ENCODE measurements around the gene MINDY3.

MINDY3 gene

DNA sequence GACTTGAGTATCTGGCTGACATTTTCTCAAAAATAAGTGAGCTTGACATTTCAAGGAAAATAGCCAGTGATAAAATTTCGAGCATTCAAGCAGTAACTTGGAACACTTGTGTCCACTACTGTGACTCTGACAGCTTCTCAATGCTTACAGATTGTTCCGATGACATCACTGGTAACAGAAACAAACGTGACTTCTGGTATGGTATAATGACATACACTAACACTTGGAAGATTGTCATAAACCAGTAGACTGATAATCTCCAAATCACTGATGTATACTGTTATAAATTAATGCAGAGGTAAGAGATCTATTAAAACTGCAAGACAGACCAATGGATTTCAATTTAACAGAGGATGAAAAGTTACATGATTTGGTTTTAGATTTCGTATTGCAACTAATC lies 6.5 kb downstream of the MINDY3 start:
- TF ChIP-seq, protein P1, sequence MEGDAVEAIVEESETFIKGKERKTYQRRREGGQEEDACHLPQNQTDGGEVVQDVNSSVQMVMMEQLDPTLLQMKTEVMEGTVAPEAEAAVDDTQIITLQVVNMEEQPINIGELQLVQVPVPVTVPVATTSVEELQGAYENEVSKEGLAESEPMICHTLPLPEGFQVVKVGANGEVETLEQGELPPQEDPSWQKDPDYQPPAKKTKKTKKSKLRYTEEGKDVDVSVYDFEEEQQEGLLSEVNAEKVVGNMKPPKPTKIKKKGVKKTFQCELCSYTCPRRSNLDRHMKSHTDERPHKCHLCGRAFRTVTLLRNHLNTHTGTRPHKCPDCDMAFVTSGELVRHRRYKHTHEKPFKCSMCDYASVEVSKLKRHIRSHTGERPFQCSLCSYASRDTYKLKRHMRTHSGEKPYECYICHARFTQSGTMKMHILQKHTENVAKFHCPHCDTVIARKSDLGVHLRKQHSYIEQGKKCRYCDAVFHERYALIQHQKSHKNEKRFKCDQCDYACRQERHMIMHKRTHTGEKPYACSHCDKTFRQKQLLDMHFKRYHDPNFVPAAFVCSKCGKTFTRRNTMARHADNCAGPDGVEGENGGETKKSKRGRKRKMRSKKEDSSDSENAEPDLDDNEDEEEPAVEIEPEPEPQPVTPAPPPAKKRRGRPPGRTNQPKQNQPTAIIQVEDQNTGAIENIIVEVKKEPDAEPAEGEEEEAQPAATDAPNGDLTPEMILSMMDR (IDR thresholded peaks at IDR 0.05) = no peak

DNA sequence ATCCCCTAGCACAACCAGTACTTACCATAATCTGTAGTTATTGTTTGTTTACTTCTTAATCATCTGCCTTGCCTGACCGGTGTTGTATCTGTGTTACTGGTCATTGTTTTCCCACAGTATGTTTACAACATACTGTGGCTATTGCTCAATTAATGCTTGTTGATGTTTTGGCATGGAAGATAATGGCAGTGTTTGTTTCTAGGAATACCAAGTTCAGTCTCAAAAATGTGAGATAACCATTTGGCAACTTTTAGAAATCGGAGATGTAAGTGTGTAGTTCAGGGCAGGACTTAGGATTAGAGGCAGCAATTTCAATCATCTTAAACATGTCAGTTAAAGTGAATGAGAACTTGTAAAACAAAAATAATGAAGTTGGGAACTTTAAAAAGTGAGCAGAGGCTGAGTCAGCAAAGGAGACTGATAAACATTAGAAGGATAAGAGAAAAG lies 8.2 kb downstream of the MINDY3 start:
- TF ChIP-seq, protein P1 (IDR thresholded peaks at IDR 0.05) = no peak

DNA sequence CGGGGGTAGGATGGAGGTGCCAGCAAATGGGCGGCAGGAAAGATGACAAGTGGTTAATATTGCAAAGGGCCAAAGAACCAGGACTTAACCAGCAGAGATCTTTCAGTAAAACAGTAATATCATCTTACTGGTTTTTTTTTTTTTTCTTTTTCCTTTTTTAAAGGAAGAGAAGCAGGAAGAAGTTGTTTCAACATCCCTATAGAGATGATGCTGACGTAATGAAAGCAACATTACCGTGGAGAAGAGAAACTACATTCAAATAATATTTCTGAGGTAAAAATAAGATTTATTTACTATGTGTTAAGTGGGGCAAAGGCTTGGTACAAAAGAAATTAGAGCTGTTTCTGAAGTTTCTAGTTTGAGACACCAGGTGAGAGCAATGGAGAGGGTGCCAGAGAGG lies 11.0 kb downstream of the MINDY3 start:
- TF ChIP-seq, protein P1 (IDR thresholded peaks at IDR 0.05) = no peak

DNA sequence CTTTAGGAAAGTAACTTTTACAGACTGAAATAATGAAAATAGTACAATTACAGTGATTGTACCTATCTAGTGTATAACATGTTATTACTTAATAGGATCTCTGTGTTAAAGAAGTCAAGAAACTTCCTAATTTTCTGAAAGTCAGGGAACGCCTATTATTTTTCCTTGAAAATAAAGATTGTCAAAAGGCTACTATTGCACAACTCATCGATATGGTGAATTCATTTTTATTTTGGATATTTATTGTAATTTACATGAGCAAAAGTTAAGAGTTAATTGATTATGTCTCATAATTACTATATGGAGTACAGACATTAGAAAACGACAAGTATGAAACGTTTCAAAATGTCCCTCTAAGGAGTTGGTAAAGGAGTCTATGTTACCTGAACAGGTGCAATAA lies 12.8 kb downstream of the MINDY3 start:
- TF ChIP-seq, protein P1 (IDR thresholded peaks at IDR 0.05) = no peak

DNA sequence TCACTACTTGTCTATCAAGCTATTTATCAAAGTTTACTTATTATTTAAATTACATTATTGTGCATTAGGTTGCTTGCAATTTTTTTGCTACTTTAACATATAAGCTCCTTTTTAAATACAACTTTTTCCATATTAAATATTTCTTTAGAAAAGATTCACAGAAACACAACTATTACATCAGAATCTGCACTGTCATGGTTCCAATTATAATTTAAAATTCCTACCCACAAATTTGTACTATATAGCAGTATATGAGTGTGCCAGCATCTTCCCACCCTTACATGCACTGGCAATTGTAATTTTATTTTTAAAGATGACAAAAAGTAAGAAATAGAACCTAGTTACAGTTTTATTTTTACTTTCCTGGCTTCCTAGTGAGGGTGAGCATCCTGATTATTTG lies 15.8 kb downstream of the MINDY3 start:
- TF ChIP-seq, protein P1 (IDR thresholded peaks at IDR 0.05) = no peak

DNA sequence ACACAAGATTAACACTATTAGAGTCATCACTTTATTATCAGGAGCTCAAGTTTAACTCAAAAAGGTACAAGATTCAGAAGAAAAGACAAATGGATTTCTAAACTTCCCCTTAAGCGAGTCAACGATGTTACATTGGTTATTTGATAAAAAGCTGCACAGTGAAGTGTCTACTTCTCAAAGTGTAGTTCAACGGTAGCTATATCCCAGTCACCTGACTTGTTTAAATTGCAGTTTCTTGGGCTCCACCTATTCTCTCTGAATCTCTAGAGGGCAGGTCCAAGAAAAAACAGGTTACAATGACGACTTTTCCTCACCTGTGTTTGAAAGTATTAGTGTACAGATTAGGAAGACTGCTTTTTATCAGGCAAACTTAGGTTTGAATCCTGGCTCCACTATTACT lies 16.6 kb downstream of the MINDY3 start:
- TF ChIP-seq, protein P1 (IDR thresholded peaks at IDR 0.05) = no peak

DNA sequence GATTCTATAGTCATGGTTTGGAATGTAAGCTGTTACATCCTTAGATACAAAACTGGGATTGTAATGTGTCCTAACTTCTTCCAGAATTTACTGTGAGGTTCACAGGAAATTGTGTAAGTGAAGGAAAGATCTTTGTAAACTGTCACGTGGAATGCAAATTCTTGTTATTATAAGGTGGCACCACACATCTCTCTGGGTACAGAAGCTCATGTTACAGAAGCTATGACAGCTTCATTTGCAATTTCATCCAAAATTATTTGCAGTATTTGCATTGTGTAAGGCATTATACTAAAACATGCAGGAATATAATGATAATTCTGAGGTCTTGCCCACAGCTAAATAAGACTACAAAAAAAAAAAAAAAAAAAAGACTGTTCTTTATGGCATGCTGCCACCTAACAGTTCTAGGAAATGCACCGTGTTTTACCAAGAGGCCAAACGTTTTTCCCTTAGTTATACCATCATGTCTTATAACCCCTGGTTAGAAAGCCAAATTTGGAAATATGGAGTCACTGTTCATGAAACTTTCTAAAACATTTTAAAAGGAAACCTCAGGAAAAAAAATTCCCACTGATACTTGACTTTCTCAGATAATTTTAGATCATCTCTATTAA lies 17.6 kb downstream of the MINDY3 start:
- TF ChIP-seq, protein P1 (IDR thresholded peaks at IDR 0.05) = no peak

DNA sequence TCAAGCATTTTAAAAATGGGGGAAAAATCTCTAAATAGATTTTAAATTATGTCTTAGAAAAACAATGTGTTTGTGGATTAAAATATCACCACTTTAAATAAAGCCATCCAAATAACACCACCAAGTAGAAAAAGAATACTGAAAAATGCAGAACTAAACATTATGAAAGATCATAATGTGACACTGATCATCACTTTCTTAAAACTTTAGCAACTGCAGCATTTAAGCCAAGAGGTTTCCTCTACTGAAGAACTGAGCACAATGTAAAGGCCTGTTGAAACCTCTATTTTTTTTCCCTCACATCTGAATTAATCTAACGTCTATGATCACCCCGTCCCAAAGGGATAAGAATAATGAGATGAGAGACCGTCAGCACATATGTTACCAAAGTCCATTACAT lies 18.6 kb downstream of the MINDY3 start:
- TF ChIP-seq, protein P1 (IDR thresholded peaks at IDR 0.05) = no peak
